ENCODE measurements around the gene MTURN.

Gene MTURN

DNA sequence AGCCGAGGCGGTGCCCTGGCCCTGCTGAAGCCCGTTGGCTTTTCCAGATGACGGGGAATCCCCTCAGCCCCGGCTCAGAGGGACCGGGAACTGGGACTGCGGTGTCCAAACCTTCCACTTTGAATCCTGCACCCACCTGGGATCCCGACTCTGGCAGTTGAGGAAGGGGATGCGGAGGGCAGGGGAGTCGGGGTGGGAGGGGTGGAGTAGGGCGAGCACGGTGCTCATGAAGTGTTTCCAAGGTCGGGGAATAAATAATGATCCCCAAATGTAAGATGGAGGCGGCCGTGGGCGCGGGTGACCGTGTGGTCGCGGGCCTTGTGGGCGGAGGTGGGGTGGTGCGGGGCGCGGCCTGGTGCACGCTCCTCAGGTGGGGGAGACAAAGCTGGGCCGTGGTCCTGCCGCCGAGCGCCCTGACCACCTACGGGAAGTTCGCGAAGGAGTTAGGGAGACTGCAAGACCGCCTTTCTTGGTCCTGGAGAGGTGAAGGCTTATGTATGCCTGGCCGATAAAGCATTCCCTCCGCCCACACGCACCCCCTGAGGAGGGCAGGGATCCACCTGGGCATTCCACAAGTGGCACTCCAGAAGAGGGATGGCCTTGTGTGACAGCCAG is 1.4 kb downstream of the MTURN start:
- no peak for DNase-seq

- DNase-seq = no peak
Measured at GRCh38 chr7:30136743-30137485, 2.1 kb downstream of the MTURN start.

DNA sequence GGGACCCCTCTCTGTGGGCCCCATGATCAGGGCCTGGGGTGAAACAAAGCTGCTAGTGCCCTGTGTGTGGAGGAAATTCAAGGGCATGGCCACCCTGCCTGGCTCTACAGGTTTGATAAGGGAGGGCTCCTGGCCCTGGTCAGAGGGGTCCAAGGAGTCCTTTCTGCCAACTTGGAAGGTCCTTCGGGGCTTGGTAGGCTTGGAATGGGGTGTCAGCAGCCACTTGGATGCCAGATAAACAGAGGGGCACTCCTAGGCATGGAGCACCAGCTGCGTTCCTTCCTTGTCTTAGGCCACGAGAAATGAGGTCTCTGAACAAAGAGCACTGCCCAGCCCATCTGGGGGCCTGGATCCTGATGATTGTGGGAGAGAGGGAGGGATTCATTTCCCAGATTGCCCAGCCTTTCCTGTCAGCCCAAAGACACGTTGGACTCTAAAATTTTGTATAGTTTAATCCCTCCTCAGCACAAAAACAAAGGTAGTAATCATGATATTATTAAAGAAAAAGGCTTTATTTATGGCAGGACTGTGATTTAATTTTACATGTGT is 5.1 kb downstream of the MTURN start:
- no peak for DNase-seq

DNA sequence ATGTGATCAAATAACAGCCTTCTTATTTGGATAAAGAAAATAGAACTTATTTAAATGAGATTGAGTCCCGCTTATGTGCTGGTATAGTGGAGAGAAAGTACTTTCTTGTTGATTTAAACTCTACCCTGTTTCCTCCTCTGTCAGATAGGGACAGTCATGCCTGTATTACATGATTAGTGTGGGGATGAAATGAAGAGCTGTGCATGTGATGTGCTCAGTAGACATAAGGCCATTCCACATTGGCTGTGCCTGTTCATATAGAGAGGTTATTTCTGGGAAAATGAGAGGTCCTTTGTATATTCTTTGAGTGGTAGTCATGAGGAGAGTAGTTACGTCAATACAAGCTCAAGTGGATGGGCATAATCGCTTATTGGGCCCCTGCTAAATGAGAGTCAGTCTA is 5.7 kb downstream of the MTURN start:
- no peak for DNase-seq

- DNase-seq = no peak
Measured at GRCh38 chr7:30142710-30143109, 7.9 kb downstream of the MTURN start.

- DNase-seq = no peak
Measured at GRCh38 chr7:30143748-30144251, 9.0 kb downstream of the MTURN start.

DNA sequence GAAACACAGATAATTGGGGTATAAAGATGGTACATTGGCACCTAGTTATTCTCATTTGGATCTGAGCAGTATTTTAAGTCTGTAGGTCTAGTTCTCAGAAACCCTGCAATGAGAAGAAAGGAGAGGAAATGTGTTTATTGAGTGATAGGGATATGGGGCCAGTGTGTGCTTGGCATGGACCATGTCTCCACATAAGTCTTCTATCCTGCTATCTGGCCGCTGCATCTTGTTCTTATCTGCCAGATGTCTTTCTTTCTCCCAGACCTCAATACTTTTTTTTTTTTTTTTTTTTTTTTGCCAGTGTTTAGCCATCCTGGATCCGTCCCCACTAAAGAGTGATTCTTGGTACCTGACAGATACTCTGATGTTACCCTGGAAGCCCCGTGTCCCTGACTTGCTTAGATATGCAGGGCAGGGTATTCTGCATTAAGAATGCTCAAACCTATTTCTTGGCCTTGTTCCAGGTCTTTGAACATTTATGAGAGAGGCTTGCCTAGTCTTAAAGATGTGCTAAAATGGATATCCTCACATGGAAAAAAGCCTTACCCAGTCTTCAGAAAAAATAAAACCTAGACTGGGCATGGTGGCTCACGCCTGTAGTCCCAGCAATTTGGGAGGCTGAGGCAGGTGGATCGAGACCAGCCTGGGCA is 10.0 kb downstream of the MTURN start:
- no peak for DNase-seq

DNA sequence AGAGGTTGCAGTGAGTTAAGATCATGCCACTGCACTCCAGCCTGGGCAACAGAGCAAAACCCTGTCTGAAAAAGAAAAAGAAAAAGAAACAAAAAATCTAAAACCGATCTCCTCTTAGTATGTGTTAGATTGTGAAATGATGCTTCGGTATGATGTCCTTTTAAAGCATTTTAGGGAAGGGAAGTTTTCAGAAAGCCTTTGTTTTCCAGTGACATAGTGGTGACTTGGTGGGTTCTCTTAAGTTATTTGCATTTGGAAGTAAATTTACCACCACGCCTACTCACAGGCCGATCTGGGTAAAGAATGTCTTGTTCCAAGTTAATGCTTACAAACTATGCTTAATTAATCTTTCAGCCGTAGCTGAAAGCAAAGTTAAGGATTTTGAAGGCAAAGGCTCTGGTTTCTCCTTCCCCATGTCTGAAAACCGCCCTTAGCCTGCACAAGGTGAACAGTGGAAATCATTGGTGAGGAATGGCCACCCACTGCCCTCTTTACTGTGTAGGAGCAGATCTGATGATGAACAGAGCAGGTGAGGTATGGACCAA is 10.7 kb downstream of the MTURN start:
- DNase-seq = no peak

DNA sequence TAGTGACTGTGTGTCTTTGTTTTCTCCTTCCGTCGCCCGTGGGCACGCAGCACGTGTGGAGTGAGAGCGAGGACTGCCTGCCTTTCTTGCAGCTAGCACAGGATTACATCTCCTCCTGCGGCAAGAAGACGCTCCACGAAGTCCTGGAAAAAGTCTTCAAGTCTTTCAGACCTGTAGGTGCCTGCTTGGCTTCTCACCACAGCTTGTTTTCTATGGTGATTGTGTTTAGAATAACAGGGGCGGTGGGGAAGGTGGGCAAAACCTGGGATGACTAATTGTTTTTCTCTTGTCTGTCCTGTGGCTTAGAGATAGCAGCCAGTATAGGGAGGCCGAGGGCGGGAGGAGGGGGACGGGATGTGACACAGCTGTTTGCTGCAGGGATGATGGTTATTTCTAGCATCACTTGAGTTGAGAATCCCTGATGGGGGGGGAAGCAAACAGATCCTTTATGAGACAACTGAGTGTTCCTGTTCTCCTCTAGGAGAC is 11.4 kb downstream of the MTURN start:
- DNase-seq = no peak

DNA sequence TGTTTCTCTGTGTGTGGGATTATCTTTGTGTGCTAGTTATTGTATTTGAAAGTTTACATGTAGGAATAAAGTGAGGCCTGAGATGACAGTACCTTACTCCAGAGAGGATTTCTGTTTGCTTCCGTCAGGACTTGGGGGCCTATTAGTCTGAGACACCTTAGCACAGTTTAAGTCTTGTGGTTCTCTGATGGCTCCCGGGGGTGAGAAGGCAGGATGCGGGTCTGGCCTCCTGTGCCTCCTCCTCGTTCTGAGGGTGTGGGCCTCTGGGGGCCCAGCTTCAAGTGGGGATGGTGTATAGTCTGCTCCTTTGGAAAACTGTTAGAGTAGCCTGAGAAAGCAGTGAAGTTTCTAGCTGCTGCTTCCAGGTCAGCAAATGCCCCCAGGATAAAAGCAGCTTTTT is 12.4 kb downstream of the MTURN start:
- DNase-seq = no peak

GRCh38 chr7:30147785-30148184 is 13.0 kb downstream of the MTURN start:
- DNase-seq = no peak

DNA sequence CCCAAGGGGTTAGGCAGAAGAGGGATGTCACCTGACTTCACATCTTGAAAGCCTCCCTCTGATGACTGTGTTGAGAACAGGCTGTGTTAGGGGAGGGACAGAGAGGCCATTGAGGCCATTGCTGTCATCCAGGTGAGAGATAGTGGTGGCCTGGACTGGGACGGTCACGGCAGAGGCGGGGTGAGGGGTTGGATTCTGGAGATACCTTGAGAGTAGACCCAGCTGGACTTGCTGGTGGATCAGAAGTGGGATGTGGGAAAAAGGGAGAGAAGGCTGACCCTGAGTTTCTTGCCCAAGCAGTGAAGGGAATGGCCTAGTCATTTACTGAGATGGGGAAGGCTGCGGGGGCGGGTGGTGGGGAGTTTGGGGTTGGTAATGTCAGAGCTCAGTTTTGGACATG is 13.6 kb downstream of the MTURN start:
- DNase-seq = no peak

DNA sequence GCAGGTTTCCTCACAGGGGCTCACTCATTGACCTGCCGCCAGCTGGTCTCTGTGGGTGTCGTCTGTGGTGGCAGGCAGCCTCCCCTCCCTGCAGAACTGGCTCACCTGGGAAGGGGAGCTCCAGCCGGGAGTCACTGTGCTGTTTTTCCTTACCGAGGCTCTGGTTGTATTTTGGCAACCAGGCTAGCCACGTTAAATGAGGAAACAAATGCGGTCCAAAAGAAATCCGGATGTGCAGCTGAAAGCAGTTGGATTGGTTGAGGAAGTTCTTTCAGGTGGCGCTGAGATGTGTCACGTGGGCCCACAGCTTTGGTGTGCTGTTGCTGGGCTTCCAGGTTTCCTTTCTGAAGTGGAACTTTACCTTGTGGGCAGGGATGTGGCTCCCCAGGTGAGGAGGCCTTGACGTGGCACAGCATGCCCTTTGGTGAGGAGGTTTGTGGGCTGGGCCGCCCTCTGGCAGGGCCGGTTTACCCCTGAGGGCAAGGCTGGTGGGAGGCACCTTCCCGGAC is 14.2 kb downstream of the MTURN start:
- DNase-seq = peak; percentile 37

GRCh38 chr7:30149640-30150272 is 15.0 kb downstream of the MTURN start:
- DNase-seq = no peak

DNA sequence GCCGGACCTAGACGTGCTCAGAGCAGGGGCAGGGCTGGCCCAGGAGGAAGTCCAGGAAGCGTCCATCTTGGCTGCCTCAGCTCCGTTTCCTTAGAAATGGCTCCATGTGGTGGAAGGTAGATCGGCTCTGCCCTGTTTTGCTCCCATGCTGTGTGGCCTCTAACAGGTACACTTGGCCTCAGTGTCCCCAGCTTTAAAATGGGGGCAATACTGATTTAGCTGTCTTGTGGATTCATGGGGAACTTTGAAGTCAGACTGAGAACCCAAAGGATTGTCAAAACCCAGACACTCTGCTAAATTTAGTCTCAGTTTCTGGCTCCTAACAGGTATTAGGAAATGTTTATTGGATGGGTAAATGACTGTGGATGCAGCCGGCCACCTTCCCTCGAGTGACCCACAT is 15.9 kb downstream of the MTURN start:
- no peak for DNase-seq

GRCh38 chr7:30154111-30154587 is 19.4 kb downstream of the MTURN start:
- DNase-seq = no peak

- no peak for DNase-seq
Measured at GRCh38 chr7:30155481-30155880, 20.7 kb downstream of the MTURN start.

DNA sequence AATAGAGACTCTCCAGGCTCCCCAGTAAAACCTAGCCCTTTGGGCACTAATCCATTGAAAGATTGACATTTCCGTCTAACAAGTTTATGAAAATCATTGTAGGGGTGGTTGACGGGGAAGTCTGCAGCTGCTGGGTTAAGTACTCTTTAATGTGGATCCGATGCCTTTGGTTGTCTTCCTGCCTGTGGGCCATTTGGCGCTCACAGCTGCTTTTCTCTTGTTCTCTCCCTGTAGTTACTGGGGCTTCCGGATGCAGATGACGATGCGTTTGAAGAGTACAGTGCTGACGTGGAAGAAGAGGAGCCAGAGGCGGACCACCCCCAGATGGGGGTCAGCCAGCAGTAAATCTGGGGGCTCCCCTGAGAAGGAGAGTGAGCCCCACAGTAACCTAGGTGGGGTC is 22.4 kb downstream of the MTURN start:
- DNase-seq = peak; percentile 38

DNA sequence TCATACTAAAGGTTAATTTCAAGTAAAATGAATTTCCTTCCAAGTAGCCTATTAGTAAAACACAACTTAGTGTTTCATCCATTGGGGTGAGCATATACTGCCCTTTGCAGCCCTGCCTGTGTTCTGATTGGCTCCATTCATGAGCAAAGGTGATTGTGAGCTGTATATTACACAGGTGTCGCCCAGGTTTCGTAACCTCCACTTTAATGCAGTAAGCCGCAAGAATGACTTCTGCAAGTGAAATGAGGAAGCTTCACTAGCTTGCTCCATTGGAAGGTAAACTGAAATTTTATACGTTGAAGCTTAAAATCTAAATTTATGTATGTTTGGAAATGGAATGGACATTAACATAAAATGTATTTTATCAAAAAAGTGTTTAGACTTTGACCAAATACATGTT is 24.4 kb downstream of the MTURN start:
- no peak for DNase-seq

- DNase-seq = peak; percentile 26
Measured at GRCh38 chr7:30159698-30160143, 24.9 kb downstream of the MTURN start.

DNA sequence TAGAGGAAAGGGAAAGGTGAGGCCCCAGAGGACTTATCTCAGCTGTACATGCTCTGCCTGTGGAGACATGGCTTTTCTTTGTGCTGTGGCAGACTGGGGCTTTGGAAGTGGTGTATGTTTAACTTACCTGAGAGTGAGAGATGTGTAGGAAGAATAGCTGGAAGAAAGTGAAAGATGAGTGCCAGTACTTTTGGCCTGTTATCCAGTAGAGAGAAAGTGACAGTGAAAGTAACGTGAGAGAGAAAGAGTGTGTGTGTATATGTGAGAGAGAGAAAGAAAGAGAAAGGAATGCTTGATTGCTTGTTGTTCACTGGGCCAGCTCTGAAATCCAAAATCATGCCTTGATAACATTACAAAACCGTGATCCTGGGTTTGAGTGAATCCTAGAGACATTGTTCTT is 25.5 kb downstream of the MTURN start:
- no peak for DNase-seq

- no peak for DNase-seq
Measured at GRCh38 chr7:30162133-30162532, 27.3 kb downstream of the MTURN start.
